ENCODE results near the gene DAAM2. TPM values are rescaled to one million over a fixed set of nuclear protein-coding genes. Genes with fewer than 3 reads are reported as not detected.

The DAAM2 gene
- total RNA-seq, 4 donors from 2014 or later: 200 to 373 (median 270) TPM

DNA sequence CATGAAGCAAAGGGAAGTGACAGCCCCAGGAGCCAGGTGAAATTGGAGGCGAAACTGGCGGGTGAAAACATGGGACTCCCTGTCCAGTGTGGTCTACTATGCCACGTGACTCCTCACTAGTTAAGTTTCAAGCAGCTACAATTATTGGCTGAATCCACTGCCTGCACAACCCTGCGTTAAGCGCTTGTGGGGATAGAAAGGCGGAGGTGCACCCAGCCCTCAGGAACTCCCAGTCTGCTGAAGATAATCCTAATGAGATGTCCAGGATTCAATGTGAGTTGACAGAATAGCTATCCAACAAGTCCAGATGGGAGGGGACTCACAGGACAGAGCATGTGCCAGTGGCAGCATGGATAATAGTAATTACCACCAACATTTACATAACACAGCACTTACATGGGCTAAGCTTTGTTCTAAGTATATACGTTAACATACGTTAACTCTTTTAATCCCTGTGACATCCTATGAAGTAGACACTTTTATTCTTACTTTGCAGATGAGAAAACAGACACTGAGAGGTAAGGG, 140.3 kb downstream of the DAAM2 start:
- Histone ChIP-seq H3K36me3 (peaks cover 0 to 3% of the 10 kb centered on the region in 2 donors), H3K4me1 (peaks cover 0 to 68% (median 28%) of the 10 kb centered on the region in 3 donors), H3K27me3 (no peaks in the 10 kb centered on the region), H3K27ac (peak overlapping the region in 2 of 4 donors; percentile 87 to 89), H3K9me3 (no peaks in the 10 kb centered on the region), H3K4me3 (peak overlapping the region in 1 of 2 donors; percentile 85)
- TF ChIP-seq, protein P1, sequence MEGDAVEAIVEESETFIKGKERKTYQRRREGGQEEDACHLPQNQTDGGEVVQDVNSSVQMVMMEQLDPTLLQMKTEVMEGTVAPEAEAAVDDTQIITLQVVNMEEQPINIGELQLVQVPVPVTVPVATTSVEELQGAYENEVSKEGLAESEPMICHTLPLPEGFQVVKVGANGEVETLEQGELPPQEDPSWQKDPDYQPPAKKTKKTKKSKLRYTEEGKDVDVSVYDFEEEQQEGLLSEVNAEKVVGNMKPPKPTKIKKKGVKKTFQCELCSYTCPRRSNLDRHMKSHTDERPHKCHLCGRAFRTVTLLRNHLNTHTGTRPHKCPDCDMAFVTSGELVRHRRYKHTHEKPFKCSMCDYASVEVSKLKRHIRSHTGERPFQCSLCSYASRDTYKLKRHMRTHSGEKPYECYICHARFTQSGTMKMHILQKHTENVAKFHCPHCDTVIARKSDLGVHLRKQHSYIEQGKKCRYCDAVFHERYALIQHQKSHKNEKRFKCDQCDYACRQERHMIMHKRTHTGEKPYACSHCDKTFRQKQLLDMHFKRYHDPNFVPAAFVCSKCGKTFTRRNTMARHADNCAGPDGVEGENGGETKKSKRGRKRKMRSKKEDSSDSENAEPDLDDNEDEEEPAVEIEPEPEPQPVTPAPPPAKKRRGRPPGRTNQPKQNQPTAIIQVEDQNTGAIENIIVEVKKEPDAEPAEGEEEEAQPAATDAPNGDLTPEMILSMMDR (IDR thresholded peaks at IDR 0.05): no peak
- no peak for TF ChIP-seq EP300 (IDR thresholded peaks at IDR 0.05)
- TF ChIP-seq POLR2AphosphoS5 (IDR thresholded peaks at IDR 0.05): no peak
- TF ChIP-seq POLR2A (IDR thresholded peaks at IDR 0.05): no peak
- 77 to 83% methylated on average over 7 to 8 of the region's 8 CpGs for WGBS, 2 donors (ENCODE audit: low coverage in 1 of 2)
- no peak for ATAC-seq

DNA sequence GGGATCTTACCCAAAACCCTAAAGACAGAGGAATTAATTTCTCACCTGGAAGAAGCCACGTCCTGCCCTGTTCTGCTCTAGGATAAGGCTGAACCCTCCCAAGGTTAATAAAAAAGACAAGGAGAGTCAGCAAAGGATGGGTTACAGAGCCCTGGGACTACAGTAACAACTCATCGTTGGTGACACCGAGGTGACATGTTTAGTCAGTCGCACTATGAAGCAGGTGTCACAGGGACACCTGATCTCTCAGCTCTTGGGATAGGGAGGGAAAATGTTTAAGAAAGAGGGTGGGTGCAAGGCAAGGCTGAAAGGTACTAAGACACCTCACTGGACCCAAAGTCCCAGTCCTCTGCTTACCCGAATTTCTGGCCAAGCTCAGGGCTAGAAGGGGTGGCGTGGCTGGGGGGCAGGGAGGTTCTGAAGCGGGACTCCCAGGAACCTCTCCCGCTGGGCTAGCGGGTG, 141.5 kb downstream of the DAAM2 start:
- no peak for ATAC-seq
- 14 to 47% methylated on average over 4 to 5 of the region's 9 CpGs for WGBS, 2 donors (ENCODE audit: low coverage in 1 of 2)
- H3K4me1 ChIP-seq: peaks cover 0 to 59% (median 27%) of the 10 kb centered on the region in 3 donors

DNA sequence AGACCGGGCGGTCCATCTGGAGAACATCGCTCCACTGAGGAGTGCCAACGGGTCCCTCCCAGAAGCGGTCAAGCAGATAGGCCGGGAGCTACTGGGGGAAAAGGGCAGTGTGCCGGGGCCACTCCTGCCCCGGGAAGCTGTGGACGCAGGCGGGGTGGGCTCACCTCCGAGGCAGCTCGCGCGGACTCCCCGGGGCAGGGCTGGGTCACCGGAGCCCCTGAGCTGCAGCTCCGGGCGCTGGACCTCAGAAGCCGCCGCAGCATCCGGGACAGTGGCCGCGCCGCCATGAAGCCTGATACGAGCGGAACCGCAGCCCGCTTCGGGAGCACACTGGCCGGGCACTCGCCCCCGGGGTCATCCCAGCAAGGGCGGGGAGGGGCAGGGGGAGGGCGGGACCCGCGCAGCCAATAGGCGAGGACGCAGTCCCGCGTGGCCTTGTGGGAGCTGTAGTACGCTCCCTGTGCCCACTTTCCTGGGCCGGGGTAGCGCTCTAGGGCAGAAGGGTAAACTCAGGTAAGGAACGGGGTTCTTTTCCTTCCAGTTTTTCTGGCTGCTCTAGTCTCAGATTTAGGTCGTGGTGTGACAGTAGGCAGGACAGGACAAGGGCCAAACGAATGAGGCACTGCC, 142.1 kb downstream of the DAAM2 start, which contains the start of gene MOCS1:
MOCS1 (minus strand) TSS at position 332 of the 627 bp plus-strand sequence; CDS start at position 287, 45 bp downstream.
- WGBS, 2 donors (ENCODE audit: low coverage in 1 of 2): 0% methylated on average over 2 to 5 of the region's 46 CpGs
- Histone ChIP-seq H3K4me1 (peaks cover 0 to 58% (median 27%) of the 10 kb centered on the region in 3 donors), H3K4me3 (peak within 1 kb of the TSS; percentile 85 to 92), H3K27me3 (no peaks in the 10 kb centered on the region), H3K27ac (peak within 1 kb of the TSS; percentile 47 to 90 (median 88)), H3K36me3 (no peaks in the 10 kb centered on the region), H3K9me3 (no peaks in the 10 kb centered on the region)
- ATAC-seq: peak; percentile 96
- TF ChIP-seq POLR2A (IDR thresholded peaks at IDR 0.05) (peak; percentile 40 to 63), POLR2AphosphoS5 (IDR thresholded peaks at IDR 0.05) (peak; percentile 78)
- TF ChIP-seq, protein P1 (IDR thresholded peaks at IDR 0.05): no peak

More for the DNA sequence above, 141.5 kb downstream of the DAAM2 start:
- no peaks in the 10 kb centered on the region for H3K27me3 ChIP-seq
- peak overlapping the region; percentile 85 to 92 for H3K4me3 ChIP-seq
- H3K9me3 ChIP-seq: no peaks in the 10 kb centered on the region
- peak overlapping the region; percentile 47 to 90 (median 88) for H3K27ac ChIP-seq
- H3K36me3 ChIP-seq: no peaks in the 10 kb centered on the region
- no peak for TF ChIP-seq EP300 (IDR thresholded peaks at IDR 0.05)
- TF ChIP-seq, protein P1 (IDR thresholded peaks at IDR 0.05): no peak
- TF ChIP-seq POLR2AphosphoS5 (IDR thresholded peaks at IDR 0.05): no peak

DNA sequence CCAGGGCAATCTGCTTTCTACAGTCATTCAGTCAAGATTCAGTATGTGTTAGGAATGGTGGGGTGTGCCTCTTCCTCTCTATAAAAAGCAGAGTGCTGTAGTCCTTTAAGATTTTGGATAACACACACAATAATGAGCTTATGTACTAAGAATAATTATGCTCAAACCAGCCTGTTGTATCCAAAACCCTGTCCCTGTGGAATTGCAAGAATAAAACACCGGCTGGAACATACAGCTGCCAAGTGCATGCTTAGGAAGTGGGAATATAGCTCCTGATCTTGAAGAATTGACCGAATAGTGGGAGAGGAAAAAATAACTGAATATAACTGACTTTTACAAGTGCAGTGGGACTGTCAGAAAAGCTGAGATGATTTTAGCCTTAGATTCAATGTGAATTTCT, 143.1 kb downstream of the DAAM2 start:
- no peak overlapping the region for H3K27ac ChIP-seq
- ATAC-seq: no peak

More for the DNA sequence above, 143.1 kb downstream of the DAAM2 start:
- H3K36me3 ChIP-seq: no peaks in the 10 kb centered on the region
- no peak for TF ChIP-seq POLR2A (IDR thresholded peaks at IDR 0.05)
- TF ChIP-seq EP300 (IDR thresholded peaks at IDR 0.05): no peak
- no peak for TF ChIP-seq POLR2AphosphoS5 (IDR thresholded peaks at IDR 0.05)
- TF ChIP-seq, protein P1 (IDR thresholded peaks at IDR 0.05): no peak
- WGBS, 2 donors (ENCODE audit: low coverage in 1 of 2): 55 to 79% methylated on average over 2 of the region's 2 CpGs
- no peaks in the 10 kb centered on the region for H3K27me3 ChIP-seq
- peaks cover 0 to 48% (median 24%) of the 10 kb centered on the region in 3 donors for H3K4me1 ChIP-seq
- H3K4me3 ChIP-seq: no peak overlapping the region
- no peaks in the 10 kb centered on the region for H3K9me3 ChIP-seq
